ENCODE data around the gene IQCE. TPM values are rescaled to one million over a fixed set of nuclear protein-coding genes. Genes with fewer than 3 reads are reported as not detected.

Gene IQCE
- total RNA-seq, 2 experiments from 2014 or later: 6.6 to 9.4 TPM

DNA sequence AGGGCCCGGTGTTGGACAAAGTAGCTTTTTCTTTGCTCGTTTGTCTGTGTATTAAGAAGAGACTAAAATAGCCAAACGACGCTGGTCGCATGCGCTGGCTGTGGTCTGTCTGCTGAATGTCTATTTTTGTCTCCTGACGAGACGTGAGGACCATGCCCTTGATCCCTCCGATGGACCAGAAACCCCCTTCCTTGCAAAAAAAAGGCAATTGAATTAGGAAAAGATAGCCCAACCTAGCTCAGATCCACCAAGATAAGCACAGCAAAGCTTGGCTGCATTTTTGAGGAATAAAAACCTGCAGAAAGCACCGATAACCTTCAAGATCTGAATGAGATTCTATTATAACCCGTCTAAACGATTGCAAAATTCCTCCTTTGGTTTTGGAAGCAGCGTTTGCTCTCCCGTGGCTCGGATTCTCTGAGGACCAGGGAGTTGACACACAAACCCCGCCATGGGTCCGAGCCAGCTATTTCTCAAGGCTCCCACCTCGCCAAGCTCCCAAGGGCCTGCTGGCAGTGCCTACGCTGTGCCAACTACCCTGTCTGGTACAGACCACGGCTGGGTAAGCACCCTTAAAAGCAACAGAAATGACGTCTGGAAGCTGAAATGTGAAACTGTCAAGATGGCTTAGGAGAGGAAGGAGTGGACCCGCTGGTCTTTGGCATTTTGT, 55.3 kb downstream of the IQCE start:
- Mint-ChIP-seq H3K27ac (no peak overlapping the region), H3K27me3 (ENCODE audit: low read depth) (no peaks in the 10 kb centered on the region), H3K4me3 (no peak overlapping the region), H3K9me3 (no peaks in the 10 kb centered on the region), H3K36me3 (ENCODE audit: low read depth) (no peaks in the 10 kb centered on the region), H3K4me1 (ENCODE audit: low read depth) (peaks cover under 1% of the 10 kb centered on the region)
- no peak for DNase-seq
- intact Hi-C loops (cut with micrococcal nuclease): no loop called here
- CTCF ChIA-PET: no interaction called here

DNA sequence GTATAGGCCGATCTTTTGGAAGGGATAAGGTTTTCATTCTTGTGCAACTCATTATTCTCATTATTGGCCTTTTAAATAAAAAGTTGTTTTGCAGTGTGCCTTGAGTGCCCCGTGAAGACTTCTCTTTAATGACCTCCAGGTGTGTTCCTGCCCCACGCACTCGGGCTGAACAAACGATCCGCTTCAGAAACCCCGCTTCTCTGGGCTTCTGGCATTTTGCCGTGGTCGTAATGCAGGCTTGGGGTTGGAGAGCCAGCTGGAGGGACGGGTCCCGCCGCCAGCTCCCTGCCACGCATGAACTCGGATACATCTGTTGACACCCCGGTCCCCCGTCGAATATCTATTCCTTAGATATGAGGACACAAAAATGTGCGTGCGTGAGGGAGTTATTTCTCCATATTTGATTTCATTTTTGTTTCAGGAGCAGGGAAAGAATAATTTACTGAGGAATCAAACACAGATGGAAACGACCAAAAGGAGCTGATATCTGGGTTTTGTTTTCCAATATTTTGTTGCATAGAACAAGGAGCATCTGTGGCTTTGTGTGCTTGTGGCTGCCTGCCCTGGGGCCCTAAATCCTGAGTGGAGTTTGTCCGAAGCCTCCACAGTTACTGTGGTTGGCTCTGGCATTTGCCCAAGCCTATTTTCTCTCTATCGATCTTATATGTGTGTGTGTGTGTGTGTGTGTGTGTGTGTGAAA, 56.0 kb downstream of the IQCE start:
- no peaks in the 10 kb centered on the region for H3K27me3 Mint-ChIP-seq (ENCODE audit: low read depth)
- no peak overlapping the region for H3K27ac Mint-ChIP-seq
- no peak for DNase-seq
- CTCF ChIA-PET: no interaction called here
- no peaks in the 10 kb centered on the region for H3K36me3 Mint-ChIP-seq (ENCODE audit: low read depth)
- intact Hi-C loops (cut with micrococcal nuclease): no loop called here
- no peak overlapping the region for H3K4me3 Mint-ChIP-seq
- H3K9me3 Mint-ChIP-seq: no peaks in the 10 kb centered on the region
- H3K4me1 Mint-ChIP-seq (ENCODE audit: low read depth): no peaks in the 10 kb centered on the region

DNA sequence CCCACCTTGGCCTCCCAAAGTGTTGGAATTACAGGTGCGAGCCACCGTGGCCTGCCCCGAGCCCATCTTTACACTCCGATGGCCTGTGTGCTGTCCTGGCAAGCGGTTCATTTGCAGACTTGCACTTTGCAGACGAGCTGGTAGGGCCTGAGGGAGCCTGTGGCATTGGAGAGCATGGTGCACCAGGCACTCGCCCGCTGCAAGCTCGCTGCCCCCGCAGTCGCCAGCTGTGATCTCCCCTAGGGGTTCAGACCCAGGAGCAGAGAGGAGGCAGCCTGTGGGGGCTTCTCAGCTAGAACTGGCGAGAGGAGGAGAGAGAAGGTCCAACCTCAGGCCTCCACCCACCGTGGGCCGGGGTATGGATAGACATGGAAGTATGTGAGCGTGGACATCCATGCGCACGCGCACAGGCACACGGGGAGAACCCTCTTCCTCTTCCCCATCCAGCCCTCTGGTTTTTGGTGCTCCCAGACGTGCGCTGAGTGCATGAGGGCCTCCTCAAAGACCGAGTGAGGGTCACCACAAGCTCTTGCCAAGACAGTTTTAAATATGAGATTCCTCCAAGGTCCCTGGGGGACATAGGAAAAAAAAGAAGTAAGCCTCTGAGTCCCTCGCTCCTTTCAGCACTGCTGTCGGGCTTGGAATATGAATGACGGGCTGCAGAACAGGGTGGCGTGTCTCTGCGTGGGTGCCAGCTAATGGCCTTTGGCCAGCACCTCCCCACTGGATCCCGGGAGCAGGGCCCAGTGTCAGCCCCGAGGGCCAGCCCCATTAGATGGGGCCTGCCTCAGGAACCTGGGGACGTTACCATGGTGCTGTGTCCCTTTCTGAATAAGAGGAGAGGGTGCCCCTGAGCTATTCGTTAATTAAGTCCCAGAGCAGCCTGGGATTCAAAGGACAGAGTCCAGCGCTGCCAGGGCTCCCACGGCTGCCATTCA, 57.9 kb downstream of the IQCE start:
- CTCF ChIA-PET: interaction anchor here (1.0 kb wide), 1 partner anchor 8 kb away, joined by 3 read pairs; no protein-coding TSS in a partner anchor
- Mint-ChIP-seq H3K4me3 (no peak overlapping the region), H3K9me3 (no peaks in the 10 kb centered on the region), H3K4me1 (ENCODE audit: low read depth) (no peaks in the 10 kb centered on the region), H3K27ac (no peak overlapping the region), H3K27me3 (ENCODE audit: low read depth) (no peaks in the 10 kb centered on the region), H3K36me3 (ENCODE audit: low read depth) (no peaks in the 10 kb centered on the region)
- no peak for DNase-seq
- intact Hi-C loops (cut with micrococcal nuclease): no loop called here

DNA sequence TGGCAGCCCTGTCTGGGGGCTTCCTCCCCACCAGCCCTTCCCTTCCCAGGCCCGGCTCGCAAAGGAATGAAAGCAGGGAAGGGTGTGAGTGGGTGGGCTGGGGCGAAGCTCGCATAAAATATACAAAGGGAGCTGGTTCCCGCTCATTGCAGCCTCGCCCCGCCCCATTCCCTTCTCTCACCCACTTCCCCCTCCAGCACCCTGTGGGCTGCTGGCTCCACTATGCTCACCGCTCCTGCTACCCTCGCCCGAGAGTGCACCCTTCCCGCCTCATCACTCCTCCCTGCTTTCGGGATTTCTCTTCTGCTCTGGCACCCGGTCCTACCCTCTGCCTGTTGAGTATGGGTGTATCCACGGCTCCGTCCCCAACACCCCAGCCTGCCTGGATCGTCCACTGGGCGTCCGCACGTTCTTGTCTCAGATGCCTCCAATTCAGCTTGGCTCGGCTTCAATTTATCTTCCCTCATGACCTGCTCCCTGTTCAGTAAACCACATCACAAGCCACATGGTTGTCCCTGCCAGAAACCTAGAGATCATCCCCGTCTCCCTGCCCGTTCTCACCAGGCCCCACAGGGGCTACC, 58.6 kb downstream of the IQCE start:
- H3K36me3 Mint-ChIP-seq (ENCODE audit: low read depth): no peaks in the 10 kb centered on the region
- no peak for DNase-seq
- no peaks in the 10 kb centered on the region for H3K4me1 Mint-ChIP-seq (ENCODE audit: low read depth)
- H3K4me3 Mint-ChIP-seq: no peak overlapping the region
- no peaks in the 10 kb centered on the region for H3K9me3 Mint-ChIP-seq
- intact Hi-C loops (cut with micrococcal nuclease): no loop called here
- CTCF ChIA-PET: interaction anchor here (1.0 kb wide), 1 partner anchor 9 kb away, joined by 3 read pairs; no protein-coding TSS in a partner anchor
- no peak overlapping the region for H3K27ac Mint-ChIP-seq
- no peaks in the 10 kb centered on the region for H3K27me3 Mint-ChIP-seq (ENCODE audit: low read depth)

DNA sequence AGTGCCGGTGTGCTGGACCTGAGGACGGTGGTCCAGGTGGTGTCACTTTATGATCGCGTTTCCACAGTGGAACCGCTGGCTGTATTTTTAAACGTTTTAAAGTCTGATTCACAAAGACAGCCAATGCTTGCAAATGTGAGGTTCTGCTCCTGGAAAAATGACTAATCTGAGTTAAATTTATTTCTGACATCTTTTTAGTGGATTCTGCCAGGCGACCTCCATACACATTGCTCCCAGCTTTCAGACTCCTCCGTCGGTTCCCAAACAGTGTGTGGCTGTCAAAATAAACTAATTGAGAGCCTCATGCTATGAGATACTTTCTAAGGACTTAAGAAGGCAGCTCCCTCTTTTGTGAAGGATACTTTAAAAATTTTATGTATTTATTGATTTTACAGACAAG, 60.3 kb downstream of the IQCE start:
- Mint-ChIP-seq H3K9me3 (no peaks in the 10 kb centered on the region), H3K27ac (no peak overlapping the region), H3K36me3 (ENCODE audit: low read depth) (no peaks in the 10 kb centered on the region), H3K4me1 (ENCODE audit: low read depth) (no peaks in the 10 kb centered on the region), H3K27me3 (ENCODE audit: low read depth) (no peaks in the 10 kb centered on the region), H3K4me3 (no peak overlapping the region)
- CTCF ChIA-PET: interaction anchor here (0.7 to 1.3 kb wide), 2 partner anchors 10 to 51 kb away, joined by 3 to 4 read pairs; no protein-coding TSS in a partner anchor
- intact Hi-C loops (cut with micrococcal nuclease): no loop called here
- DNase-seq: no peak

DNA sequence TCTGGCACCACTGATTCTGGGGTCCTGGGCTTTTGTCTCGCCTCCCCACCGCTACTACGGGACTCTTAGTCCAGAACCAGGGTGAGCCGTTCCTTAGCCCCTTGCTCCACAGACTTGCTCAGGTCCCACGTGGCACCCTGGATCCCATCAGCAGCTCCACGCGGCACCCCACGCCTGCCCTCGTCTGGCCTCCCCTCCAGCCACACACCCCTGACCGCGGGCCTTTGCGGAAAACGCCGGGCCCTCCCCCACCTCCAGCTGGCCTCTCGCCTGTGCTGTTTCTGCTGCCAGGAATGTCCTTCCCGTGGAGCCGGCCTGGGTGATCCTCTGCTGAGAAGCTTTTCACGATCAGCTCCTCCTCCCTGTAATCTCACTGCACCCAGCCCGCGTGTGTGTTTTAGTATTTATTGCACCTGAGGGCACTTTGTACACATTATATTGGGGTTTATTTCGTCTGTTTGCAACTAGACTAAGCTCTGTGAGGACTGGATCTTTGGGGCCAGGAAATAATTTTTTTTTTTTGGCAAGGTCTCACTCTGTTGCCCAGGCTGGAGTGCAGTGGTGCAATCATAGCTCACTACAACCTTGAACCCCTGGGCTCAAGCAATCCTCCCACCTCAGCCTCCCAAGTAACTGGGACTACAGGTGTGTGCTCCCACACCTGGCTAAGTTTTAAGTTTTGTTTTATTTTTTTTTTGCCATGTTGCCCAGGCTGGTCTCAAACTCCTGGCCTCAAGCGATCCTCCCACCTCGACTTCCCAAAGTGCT, 62.5 kb downstream of the IQCE start:
- Mint-ChIP-seq H3K4me3 (no peak overlapping the region), H3K36me3 (ENCODE audit: low read depth) (no peaks in the 10 kb centered on the region), H3K27ac (no peak overlapping the region), H3K4me1 (ENCODE audit: low read depth) (no peaks in the 10 kb centered on the region), H3K27me3 (ENCODE audit: low read depth) (no peaks in the 10 kb centered on the region), H3K9me3 (no peaks in the 10 kb centered on the region)
- intact Hi-C loops (cut with micrococcal nuclease): no loop called here
- CTCF ChIA-PET: interaction anchor here (0.7 to 0.8 kb wide), 2 partner anchors 13 to 16 kb away, joined by 3 to 4 read pairs; no protein-coding TSS in a partner anchor
- no peak for DNase-seq

DNA sequence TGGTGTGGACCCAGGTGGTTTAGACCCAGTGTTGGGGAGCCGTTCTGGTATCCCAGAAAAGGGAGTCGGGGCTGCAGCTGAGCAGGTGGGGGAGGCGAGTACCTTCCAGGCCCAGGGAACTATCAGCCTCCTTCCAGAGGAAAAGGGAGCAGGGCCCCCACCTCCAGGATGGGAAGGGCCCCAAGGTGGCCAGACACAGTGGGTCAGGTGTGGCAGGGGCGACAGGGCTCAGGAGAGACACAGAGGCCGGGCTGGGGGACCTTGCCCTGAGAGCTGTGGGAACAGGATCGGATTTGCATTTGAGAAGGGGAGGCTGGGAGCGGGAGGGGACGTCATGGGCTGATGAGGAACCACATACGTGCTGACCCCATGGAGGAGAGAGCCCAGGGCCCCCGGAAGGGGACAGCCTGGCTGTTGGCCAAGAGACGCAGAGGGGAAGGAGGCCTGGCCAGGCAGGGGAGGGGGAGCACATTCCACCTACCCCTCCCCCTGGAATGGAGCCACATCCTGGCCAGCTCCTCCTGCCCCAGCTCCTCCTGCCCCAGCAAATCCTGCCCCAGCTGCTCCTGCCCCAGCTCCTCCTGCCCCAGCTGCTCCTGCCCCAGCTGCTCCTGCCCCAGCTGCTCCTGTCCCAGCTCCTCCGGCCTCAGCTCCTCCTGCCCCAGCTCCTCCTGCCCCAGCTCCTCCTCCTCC, 63.3 kb downstream of the IQCE start:
- H3K4me1 Mint-ChIP-seq (ENCODE audit: low read depth): no peaks in the 10 kb centered on the region
- H3K27ac Mint-ChIP-seq: no peak overlapping the region
- no peaks in the 10 kb centered on the region for H3K36me3 Mint-ChIP-seq (ENCODE audit: low read depth)
- H3K9me3 Mint-ChIP-seq: no peaks in the 10 kb centered on the region
- CTCF ChIA-PET: no interaction called here
- intact Hi-C loops (cut with micrococcal nuclease): no loop called here
- H3K27me3 Mint-ChIP-seq (ENCODE audit: low read depth): no peaks in the 10 kb centered on the region
- no peak overlapping the region for H3K4me3 Mint-ChIP-seq
- no peak for DNase-seq

DNA sequence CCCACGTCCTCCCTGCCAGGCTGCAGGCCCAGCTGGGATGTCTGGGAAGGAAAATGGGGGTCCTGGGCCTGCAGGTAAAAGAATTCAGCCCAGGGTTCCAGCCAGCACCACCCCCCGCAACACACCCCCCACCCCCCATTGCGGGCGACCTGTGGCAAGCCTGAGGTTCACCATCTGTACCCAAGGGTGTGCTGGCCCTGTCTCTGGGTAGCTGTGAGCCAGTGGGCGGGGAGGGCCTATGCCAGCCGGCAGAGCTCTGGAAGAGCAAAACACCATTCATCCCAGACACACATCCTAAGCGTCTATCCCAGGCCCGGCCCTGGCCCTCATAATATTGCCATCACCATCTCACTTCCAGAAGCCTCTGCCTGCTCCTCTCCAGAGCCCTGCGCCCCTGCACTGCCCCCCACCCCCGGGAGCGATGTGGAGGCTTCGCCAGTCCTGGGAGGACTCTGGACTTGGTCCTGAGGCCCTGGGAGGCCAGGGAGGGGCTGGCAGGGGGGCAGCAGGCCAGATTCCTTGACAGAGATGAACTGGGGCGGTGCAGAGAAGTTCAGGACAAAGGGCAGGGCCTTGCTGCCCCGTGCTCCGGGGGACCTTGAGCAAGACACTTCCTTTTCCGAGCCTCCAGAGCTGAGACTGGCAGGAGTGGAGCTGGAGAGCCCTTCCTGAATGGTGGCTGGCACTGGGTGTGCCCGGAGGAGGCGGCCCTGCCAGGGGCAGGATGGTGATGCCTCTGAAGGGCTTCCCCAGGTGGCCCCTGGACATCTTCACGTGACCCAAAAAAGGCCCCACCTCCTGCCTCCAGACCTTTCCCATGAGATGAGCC, 64.3 kb downstream of the IQCE start:
- no peaks in the 10 kb centered on the region for H3K36me3 Mint-ChIP-seq (ENCODE audit: low read depth)
- no peak overlapping the region for H3K27ac Mint-ChIP-seq
- no peaks in the 10 kb centered on the region for H3K4me1 Mint-ChIP-seq (ENCODE audit: low read depth)
- no peak overlapping the region for H3K4me3 Mint-ChIP-seq
- no peaks in the 10 kb centered on the region for H3K27me3 Mint-ChIP-seq (ENCODE audit: low read depth)
- intact Hi-C loops (cut with micrococcal nuclease): no loop called here
- no peaks in the 10 kb centered on the region for H3K9me3 Mint-ChIP-seq
- no peak for DNase-seq
- CTCF ChIA-PET: no interaction called here

DNA sequence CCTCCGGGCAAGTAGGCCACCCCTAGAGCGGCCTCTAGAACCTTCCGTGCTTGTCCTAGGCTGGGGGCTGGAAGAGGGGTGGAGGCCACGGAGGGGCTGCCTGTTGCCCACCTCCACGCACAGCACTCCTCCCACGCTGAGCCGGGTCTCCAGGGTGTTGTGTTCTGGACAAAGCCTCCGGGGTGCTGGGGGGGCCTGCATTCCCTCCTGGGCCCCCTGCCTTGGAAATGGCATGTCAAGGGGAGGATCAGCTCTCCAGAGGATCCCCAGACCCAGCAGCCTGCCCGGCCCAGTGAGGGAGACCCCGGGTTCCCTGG, 64.9 kb downstream of the IQCE start:
- Mint-ChIP-seq H3K27me3 (ENCODE audit: low read depth) (no peaks in the 10 kb centered on the region), H3K4me1 (ENCODE audit: low read depth) (no peaks in the 10 kb centered on the region), H3K4me3 (no peak overlapping the region), H3K27ac (no peak overlapping the region), H3K9me3 (no peaks in the 10 kb centered on the region), H3K36me3 (ENCODE audit: low read depth) (no peaks in the 10 kb centered on the region)
- no peak for DNase-seq
- intact Hi-C loops (cut with micrococcal nuclease): no loop called here
- CTCF ChIA-PET: interaction anchor here (1.0 kb wide), 1 partner anchor 173 kb away, joined by 3 read pairs; no protein-coding TSS in a partner anchor

DNA sequence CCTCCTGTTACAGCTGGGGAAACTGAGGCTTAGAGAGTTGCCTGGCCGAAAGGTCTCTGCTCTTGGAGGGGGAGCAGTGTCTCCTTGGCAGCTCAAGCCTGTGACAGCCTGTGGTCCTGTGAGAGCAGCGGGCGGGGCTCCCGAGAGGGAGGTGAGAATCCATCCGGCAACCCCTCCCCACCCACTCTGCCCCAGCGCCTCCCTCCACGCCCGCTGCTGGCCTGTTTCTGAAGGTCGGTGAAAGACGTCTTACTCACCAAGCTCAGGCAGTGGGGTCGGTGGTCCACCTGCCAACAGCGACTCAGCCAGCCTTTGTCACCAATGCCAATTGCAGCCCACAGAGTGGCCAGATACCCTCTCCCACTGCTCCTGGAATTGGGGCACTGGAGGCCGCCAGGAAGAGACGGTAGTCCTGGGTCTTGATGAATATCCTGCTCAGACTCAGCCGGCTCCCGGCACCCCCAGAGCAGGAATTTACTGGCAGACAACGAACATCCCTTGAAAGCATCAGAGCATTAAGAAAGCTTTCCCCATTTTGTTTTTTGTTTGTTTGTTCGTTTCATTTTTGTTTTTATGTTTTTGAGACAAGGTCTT, 65.6 kb downstream of the IQCE start:
- DNase-seq: no peak
- no peaks in the 10 kb centered on the region for H3K9me3 Mint-ChIP-seq
- H3K27ac Mint-ChIP-seq: no peak overlapping the region
- no peak overlapping the region for H3K4me3 Mint-ChIP-seq
- H3K27me3 Mint-ChIP-seq (ENCODE audit: low read depth): no peaks in the 10 kb centered on the region
- CTCF ChIA-PET: interaction anchor here (1.0 kb wide), 1 partner anchor 173 kb away, joined by 3 read pairs; no protein-coding TSS in a partner anchor
- intact Hi-C loops (cut with micrococcal nuclease): no loop called here
- no peaks in the 10 kb centered on the region for H3K4me1 Mint-ChIP-seq (ENCODE audit: low read depth)
- H3K36me3 Mint-ChIP-seq (ENCODE audit: low read depth): no peaks in the 10 kb centered on the region

Data from activated naive CD4-positive, alpha-beta T cell treated with anti-CD3 and anti-CD28 coated beads for 36 hours (primary cell).